ENCODE data around the gene ME3.
A peak's percentile ranks its signal among the peaks of the same experiment; 100 is the strongest.

The ME3 gene

DNA sequence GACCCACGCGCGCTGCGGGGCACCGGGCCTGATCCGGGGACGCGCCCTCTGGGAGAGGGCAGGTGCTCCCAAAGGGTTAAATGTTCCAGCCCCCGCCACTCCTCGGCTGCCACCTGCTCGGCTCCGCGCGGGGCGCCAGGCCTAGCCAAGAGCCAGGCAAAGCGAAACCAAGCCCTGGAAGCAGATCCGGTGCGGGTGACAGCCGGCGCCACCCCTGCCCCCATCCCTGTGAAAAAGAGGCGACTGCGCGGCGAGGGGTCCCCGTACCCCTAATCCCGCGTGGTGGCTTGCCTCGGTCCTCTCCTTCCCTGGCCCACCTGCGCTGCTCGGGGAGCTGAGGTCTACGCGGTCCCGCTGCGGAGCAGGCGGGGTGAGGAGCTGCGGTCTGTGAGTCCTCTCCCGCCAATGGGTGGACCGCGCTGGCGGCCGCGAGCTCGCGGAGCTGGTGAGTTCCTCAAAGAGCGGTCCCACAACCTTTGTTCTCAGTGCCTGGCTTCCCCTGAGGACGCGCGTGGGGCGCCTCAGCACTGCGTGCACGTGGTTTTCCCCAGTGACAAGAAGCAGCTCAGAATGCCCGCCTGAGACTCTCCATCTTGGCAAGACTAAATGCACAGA, at the start of gene ME3:
Gene ME3 (minus strand): TSS at position 610 of the 615 bp plus-strand sequence.
- DNase-seq = peak; percentile 69

DNA sequence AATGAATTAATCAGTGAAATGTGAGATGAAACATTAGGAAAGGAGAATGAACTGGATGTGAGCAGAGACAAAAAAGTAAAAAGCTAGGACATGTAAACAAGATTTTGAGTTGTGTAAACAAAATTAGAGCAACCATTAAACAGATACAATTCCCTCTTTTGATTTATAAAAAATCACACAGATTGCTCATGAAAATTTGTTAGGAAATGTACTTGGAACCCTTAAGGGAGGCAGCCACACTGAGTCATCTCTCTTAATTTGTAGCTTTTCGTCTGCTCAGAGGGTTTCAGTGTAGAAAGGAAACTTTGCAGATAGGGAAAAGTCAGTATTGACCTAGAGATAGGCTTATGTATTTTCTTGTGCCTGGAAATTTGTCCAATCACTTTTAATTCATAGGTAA, 49.6 kb upstream of the ME3 start:
- no peak for DNase-seq

DNA sequence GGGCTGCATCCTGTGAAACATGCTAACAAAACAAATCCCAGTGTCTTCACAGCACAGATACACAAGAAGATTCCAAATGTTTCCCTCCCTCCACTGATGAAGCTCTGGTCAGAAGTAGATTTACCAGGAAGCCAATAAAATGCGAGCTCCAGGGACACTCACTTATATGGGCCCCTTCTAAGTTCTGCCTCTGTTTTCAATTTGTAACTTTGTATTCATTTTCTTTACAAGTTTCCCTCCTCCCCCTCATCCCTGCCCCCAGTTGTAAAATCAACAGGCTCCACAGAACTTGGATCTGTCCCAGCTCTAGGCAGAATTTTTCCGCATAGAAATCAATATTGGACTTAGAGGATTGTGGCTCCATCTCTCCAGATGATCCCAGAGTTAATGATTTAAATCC, 48.1 kb upstream of the ME3 start:
- DNase-seq = no peak

- no peak for DNase-seq
Observed at GRCh38 chr11:86719781-86720463, 47.5 kb upstream of the ME3 start.

- DNase-seq = no peak
Observed at GRCh38 chr11:86718999-86719398, 46.6 kb upstream of the ME3 start.

DNA sequence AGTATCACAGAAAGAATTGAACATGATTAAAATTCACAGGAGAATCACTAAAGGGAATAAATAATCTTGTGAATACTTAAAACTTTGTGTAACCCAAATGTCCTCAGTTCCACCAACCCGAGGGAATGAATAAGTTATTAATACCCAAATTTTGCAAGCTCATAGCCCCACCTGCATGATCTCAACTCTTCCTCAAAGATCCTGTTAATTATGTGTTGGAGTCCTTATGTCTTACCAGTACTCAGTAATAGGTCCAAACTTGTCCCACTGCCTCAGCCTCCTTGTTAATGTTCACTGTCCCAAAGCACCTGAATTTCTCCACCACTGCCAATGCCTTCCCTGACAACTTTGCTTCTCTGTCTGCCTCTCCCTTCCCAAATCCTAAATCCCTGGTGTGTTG, 46.1 kb upstream of the ME3 start:
- no peak for DNase-seq

GRCh38 chr11:86717817-86718501, 45.5 kb upstream of the ME3 start:
- no peak for DNase-seq

DNA sequence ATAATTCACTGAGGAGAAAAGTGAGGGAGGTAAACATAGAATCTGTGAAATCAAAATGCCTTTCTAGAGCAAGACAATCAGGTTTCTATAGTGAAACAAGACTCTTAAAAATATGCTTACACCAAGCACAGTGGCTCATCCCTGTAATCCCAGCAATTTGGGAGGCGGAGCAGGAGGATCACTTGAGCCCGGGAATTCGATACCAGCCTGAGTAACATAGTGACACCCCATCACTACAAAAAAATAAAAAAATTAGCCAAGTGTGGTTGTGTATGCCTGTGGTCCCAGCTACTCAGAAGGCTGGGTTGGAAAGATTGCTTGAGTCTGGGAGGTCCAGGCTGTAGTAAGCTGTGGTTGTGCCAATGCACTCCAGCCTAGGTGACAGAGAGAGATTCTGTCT, 43.2 kb upstream of the ME3 start:
- DNase-seq = no peak

- no peak for DNase-seq
Observed at GRCh38 chr11:86713552-86713951, 41.1 kb upstream of the ME3 start.

GRCh38 chr11:86710936-86711335, 38.5 kb upstream of the ME3 start:
- DNase-seq = no peak

GRCh38 chr11:86708669-86709068, 36.3 kb upstream of the ME3 start:
- no peak for DNase-seq

DNA sequence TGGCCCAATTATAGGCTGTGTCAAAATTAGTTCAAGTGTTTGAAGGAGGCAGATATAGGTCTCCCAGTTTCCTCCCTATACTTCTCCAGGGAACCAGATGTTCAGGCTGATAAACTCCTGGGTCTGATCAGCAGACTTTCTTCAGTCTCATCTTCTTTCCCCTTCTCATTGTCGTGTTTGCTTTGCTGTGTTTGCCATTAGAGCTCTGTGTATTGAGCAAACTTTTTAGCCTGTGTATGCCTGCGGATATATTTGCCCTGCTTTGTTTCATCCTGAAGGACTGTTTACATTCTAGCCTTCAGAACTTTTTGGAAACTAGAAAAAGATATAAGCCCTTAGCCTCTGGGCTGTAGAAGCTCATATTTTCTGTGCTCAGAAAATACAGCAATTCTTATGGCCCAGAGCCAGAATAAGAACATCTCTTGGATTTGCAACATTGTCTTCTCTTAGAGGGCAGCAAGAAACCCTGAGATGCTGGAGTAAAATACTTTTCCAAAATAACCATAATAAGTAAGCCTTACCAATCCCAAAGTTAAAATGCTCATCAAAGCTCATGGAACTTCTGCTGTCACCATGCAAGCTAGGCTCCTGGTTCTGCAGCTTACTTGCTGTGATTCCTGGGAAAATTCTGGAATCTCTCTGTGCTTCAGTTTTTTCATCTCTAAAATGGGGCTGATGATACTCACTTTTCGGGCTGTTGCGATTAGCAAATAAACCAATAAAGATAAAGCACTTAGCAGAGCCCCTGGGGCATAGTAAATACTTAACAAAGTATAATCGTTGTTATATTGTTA, 34.1 kb upstream of the ME3 start:
- DNase-seq = no peak

DNA sequence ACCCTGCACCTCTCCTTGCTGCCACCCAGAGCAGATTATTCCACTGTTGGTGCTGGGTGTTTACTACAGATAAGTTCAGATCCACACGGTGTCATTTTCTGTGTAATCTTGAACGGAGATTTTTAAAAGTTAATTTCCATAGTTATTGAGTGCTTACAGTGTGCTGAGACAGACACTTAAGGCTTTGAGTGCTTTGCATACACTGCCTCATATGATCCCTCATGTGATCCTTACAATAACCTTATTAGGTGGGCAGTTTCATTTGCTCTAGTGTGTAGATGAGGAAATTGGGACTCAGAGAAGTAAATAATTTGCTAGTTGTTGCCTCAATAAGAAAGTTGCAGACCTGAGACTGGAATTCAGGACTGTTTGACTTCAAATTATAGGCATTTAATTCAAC, 32.3 kb upstream of the ME3 start:
- DNase-seq = no peak

- no peak for DNase-seq
Observed at GRCh38 chr11:86703987-86704386, 31.6 kb upstream of the ME3 start.

- no peak for DNase-seq
Observed at GRCh38 chr11:86702220-86702983, 30.0 kb upstream of the ME3 start.

- no peak for DNase-seq
Observed at GRCh38 chr11:86699040-86699791, 26.8 kb upstream of the ME3 start.

DNA sequence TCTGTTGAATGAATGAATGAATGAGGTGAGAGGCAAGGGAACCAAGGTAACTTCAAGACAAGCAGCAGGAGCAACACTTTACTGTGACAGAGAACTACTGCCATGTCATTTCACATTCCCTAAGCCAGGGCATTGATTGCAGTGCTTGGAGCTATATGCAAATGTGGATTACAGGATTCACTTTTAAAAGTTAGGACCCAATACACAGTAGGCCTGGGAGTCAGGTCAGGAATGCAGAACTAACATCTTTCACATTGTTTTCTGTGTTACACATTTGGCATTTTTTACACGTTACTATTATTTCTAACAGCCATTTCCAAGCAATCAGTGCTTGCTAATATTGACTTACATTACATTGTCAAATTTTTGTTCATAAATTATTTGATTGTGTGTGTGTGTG, 26.2 kb upstream of the ME3 start:
- DNase-seq = no peak

DNA sequence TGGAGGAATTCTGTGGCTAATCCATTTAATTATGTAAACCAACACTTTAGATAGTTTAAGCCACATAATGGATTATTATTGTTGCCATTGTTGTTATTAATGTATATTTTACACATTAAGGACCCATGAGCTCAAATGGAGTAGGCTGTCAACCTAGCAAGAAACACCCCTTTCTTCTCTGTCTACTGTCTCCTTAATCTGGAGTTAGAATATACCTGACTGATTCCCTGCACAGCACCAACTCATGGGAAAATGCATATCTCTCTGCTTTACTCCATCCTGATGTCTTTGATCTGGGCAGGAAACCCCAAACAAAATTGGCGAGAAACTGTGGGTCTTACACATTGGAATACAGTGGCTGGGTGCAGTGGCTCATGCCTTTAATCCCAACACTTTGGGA, 24.0 kb upstream of the ME3 start:
- no peak for DNase-seq

DNA sequence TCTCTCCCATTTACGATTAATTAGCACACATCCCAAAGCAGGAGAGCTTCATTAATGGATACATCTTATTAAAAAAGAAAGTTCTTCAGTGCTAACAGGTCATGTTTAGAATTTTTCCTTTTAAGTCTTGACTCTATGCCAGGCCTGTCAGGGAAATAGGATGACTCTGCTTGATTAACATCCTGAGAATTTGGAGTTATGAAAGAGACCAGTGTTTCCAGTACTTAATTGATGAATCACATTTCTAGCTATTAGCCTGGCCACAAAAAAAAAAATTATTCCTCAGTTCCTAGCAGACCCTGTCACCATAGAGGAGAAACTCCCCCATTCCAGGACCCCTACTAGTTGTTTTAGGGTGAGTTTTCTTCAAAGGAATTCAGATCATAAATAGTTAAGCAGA, 23.6 kb upstream of the ME3 start:
- no peak for DNase-seq

DNA sequence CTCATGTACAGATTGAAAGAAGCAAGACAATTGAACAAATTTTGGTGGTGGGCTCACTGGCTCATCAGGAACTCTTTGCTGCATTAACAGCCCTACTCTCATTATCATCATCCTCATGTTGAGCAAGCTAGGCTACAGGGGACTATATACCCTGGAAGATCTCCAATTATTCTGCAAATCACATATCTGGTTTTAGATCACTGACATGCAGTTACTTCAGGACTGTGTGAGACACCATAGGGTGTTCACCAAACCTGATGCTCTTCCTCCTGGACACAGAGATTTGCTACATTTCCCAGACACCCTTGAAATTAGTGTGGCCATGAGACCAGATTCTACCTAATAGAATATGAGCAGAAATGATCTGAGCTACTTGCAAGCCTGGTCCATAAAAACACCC, 23.0 kb upstream of the ME3 start:
- DNase-seq = no peak

DNA sequence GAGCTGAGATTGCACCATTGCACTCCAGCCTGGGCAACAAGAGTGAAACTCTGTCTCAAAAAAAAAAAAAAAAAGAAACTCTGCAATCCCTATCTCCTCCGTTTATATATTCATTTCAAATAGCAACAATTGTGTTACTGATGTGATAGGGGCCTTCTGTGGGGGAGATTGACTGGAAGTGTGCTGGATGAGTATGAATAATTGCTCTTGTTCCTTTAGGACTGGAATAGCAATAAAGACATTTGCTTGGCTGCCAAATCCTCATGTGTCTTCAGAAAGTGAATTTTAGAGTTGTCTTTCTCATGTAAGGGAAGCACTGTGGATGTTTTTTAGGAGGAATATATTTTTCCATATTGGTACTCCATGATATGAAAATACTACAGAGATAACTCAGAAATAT, 21.1 kb upstream of the ME3 start:
- no peak for DNase-seq

- no peak for DNase-seq
Observed at GRCh38 chr11:86692746-86693145, 20.3 kb upstream of the ME3 start.

Data from stimulated activated CD4-positive, alpha-beta T cell treated with anti-CD3 and anti-CD28 coated beads, Interleukin-15, amount 100 ng/mL, for 24 hours (primary cell).